HG03469 (cell line): Measurements from ENCODE around the gene NLRP14.
A peak's percentile ranks its signal among the peaks of the same experiment; 100 is the strongest.

Experiments
- ATAC-seq: cut with Tn5 transposase; IDR thresholded peaks from one replicate; pipeline ENCODE4 v1.9.1; 2021; ENCODE audit warnings: mild to moderate bottlenecking, moderate library complexity, moderate number of reproducible peaks; ENCODE audit not compliant: unreplicated experiment

Gene NLRP14

DNA sequence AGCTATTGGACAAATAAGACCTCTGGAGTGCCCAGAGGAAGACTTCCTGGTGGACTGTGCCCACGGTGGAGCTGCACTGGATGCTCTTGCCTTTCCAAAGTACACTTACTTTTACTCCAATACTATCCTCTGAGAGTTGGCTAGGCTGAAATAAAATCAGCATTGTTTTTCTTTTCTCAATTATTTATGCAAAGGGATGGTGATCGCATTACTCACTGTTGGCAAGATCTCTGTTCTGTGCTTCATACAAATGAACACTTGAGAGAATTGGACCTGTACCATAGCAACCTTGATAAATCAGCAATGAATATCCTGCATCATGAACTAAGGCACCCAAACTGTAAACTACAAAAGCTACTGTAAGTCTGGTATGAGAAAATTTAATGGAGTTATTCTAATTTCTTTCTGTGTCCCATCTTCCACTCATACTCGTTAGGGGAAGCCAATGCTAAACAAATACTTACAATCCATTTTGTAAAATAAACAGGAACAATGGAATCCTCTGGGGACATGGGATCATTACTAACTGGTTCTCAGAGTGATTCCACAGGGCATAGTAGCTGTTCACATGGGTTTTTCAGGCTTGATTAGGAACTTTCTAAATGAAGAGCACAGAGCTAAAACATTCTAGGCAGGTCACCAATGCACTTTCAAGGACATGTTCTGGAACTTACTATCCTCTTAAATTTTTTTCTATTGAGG, 26.3 kb downstream of the NLRP14 start:
- ATAC-seq = no peak

DNA sequence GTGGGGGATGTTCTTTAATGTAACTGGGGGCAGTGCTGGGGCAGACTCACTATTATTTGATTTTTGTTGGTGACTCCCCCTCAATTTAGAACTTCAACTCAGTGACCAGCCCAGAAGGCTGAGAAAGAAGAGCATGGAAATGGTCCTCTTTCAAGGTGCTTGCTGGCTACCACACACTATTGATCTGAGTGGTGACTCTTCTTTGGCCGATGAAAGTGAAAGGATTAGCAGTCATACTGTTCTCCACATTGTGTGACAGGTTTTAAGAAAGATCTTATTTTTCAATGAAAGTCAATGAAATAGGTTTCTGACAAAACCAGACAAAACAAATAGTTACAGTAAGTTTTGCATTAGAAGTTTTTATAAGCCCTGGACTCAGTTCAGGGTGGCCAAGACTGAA, 29.9 kb downstream of the NLRP14 start:
- no peak for ATAC-seq

DNA sequence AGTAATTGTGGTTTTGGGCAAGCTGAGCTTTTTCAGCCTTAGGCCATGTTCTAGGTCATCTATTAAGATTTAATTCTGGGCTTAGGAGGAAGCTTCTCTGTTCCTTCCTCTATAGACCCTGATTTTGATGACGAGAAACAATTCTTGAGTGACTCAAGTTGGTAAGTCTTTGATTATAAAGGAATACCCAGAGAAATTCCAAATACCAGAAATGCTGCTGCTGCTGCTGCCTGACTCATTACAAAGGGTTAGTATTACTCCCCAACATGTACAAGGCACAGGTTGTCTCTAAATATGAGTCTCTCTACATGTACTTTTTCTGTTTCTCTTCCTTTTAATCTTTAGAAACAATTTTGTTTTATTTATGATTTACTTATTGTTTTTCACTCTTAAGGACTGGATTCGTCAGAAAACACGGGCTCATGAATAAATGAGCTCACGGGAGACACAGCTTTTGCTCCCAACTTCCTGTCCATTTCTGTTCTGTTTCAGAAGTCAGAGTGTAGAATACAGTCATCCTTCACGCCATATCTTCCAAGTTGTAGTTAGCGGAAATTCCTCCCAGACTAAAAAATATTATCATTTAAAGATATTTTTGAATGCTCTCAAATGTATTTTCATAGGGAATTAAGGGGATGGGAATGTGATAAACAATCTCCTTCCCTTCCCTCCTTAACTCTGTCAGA, 36.7 kb downstream of the NLRP14 start:
- ATAC-seq = no peak

DNA sequence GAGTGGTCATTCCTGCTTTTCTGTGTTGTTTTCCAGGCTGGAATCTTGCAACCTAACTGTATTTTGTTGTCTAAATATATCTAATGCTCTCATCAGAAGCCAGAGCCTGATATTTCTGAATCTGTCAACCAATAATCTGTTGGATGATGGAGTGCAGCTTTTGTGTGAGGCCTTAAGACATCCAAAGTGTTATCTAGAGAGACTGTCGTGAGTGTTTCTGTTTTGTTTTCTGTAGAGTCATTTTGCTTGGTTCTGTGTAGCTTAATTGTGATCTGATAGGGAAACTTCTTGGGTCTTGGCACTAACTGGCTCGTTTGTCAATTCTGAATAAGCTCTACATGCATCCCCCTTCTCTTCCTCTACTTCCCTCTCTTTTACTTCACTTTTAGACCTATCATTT, 37.4 kb downstream of the NLRP14 start:
- no peak for ATAC-seq

DNA sequence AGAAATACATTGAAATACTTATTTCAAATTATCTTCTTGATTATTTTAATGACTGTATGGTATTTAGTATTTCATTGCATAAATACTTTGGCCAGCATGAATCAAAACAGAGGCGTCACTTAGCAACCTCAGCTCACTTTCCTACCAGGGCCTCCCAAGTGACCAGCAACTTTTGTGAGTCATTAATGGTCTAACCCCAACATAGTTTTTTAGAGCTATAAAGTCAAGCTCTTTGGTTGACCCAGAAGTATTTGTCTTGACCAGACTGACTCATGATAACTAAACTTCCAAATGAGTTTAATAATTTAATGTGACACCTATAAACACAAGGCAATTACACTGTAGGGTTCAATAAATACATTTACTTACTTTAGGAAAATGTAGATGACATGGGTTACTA, 40.6 kb downstream of the NLRP14 start:
- no peak for ATAC-seq

DNA sequence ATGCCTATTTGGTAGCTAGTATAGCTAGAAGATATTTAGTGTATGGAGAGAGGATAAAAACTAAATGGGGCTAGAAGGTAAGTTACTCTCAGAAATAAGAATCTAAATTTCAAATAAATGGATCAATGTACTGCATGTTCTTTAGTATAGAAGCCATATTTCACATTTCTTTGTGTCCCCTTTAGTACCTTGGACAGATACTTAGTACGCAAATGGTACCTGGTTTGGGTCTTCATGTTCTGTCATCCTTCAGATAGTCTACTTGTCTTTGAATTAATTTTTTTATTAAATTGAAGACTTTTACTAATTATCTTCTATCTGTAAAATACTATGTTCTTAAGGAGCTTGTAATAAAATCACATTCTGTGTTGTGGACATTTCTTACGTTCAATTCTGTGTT, 42.3 kb downstream of the NLRP14 start:
- ATAC-seq = no peak

DNA sequence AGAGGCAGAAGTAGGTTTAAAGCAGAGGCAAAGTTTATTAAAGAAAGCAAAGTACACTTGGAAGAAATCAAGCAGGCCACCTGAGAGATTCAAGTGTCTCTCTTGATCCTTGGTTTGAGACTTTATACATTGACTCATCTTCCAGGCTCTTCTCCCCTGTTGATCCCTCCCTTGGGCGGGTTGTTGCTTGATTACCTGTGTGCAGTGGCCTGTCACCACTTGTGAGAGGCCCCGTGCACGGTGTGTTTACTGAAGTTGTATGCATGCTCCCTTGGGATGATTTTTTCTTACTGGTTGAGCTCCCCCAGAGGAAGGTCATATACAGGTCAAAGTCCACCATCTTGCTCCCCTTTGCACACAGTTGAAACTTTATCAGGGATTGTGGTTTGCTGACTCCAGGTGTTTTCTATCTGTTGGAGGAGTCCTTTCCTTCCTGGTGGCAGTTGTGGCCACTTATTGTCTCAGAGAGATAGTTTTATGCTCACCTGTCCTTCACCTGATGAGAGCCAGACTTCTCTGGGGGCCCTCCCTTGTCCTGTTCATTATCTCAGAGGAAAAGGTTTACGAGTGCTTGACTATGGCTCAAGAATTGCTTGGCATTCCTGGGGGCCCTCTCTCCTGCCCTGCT, 52.2 kb downstream of the NLRP14 start:
- ATAC-seq = no peak

DNA sequence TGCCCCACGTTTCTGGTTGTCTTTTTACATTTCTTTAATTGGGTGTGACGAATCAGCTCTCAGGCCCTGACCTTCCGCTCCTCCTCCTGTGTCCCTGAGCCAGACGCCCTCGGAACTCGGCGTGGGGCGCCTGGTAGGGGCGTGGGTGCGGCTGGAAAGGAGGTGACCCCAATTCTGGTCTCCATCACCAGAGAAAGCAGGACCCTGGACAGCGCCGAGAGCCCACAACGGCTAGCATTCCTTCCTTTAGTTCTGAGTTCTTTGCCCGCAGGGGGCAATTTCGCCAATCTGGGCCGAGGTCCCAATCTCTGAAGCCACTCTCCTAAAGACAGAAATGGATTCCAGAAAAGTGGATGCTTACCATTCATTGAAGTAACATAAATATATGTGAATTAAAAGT, 56.8 kb downstream of the NLRP14 start:
- no peak for ATAC-seq

DNA sequence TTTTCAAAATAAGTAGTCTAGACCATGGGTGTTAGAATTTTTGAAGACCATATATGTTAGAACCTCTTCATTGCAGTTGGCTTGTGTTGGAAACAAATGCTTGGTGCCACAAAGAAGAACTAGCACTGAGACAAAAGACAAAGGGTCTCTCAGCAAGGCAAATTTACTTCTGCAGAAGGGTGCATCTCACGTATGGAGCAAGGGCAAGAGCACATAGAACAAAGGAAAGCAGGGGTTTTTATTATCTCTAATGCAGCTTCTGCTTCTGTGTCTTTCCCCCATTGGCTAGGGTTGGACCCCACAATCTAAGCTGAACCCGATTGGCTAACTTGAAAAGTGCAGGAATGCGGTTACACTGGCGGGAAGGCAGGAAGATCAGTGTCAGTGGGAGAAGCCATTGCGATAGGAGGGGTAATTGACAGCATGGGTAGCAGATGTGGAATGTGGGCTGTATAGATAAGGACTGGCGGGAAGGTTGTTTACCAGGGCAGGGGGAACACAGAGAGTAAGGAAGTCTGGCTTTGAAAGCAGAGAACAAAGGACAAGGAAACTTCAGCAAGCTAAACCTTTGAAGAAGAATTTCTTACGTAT, 59.4 kb downstream of the NLRP14 start:
- ATAC-seq = no peak

DNA sequence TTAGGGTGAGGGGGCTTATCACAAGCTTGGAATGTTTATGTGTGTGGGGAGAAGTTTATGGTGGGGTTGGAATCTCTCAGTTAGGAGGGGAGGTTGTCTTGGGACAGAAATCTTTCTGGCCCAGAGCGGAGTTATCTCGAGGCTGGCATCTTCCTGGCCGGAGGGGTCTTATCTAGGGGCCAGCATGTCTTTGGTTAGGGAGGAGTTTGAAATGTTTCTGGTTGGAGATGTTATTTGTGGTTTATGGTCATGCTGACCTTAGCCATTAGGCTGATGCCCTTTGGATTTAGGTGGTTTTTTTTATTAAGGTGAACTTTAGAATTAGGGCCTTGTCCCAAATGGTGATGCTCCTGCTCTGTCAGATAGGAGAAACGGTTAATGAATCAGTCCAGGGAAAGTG, 60.6 kb downstream of the NLRP14 start:
- no peak for ATAC-seq

DNA sequence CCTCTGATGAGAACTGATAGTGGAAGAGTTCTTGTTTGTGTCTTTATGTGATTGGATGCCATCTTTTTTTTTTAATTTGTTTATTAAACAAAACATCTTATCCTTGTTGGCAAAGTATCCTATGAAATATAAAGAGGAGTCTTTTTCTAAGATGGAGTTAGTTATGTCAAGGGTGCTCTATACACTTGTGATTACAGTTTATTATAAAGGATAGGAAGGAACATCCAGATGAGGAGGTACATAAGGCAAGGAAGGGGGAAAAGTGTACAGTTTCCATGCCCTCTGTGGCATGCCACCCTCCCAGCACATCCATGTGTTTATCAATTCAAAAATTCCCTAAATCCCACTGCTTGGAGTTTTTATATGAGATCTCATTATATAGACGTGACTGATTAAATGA, 61.2 kb downstream of the NLRP14 start:
- ATAC-seq = no peak

DNA sequence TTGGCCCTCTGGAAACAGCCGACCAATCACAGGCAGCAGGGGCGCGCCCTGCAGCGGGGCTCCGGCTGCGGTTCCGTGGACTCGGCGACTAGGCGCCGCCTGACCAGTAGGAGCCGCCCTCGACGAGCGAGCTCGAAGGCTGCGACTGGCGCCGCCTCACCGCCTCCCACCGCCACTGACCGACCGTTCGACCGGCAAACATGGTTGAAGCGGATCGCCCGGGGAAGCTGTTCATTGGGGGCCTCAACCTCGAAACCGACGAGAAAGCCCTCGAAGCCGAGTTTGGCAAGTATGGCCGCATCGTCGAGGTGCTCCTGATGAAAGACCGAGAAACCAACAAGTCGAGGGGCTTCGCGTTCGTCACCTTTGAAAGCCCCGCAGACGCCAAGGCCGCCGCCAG, 68.6 kb downstream of the NLRP14 start, which contains the start of gene RBMXL2:
Gene RBMXL2, plus strand, starts transcription at position 78 of the 400 bp plus-strand sequence. Its CDS starts 123 bp downstream, at position 201.
- no peak for ATAC-seq

DNA sequence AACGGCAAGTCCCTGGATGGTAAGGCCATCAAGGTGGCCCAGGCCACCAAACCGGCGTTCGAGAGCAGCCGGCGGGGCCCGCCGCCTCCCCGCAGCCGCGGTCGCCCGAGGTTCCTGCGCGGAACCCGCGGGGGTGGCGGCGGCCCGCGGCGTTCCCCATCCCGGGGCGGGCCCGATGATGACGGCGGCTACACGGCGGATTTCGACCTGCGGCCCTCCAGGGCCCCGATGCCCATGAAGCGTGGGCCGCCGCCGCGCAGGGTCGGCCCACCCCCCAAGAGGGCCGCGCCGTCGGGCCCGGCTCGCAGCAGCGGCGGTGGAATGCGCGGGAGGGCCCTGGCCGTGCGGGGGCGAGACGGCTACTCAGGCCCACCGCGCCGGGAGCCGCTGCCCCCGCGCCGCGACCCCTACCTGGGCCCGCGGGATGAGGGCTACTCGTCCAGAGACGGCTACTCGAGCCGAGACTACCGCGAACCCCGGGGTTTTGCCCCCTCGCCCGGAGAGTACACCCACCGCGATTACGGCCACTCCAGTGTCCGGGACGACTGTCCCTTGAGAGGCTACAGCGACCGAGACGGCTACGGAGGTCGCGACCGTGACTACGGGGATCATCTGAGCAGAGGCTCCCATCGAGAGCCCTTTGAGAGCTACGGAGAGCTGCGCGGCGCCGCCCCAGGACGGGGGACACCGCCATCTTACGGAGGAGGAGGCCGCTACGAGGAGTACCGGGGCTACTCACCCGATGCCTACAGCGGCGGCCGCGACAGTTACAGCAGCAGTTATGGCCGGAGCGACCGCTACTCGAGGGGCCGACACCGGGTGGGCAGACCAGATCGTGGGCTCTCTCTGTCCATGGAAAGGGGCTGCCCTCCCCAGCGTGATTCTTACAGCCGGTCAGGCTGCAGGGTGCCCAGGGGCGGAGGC, 69.3 kb downstream of the NLRP14 start:
- no peak for ATAC-seq

DNA sequence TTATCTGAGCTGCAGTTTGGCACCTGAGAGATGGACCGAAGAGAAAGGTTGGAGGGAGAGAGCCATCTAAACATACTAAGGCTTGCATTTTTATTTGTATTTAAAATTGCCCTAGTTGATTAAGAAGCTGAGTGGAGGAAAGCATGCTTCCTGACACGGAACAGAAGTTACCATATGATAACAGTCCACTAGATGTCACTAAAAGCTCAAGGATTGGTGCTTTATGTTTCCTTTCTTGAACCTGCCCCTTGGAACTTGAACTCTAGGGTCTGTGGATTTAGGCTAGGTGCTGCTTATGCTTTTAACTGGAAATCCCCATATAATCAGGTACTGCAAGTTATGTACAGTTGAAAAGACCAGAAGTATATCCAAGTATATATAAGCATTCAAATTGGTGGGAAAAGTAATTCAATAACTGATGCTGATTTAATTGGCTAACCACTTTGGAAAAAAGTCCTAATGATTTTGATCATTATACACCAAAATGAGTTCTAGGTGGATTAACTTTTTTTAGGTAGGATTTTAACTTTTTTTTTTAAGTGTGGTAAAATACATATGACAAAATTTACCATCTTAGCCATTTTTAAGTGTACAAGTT, 78.1 kb downstream of the NLRP14 start:
- ATAC-seq = peak; percentile 85

DNA sequence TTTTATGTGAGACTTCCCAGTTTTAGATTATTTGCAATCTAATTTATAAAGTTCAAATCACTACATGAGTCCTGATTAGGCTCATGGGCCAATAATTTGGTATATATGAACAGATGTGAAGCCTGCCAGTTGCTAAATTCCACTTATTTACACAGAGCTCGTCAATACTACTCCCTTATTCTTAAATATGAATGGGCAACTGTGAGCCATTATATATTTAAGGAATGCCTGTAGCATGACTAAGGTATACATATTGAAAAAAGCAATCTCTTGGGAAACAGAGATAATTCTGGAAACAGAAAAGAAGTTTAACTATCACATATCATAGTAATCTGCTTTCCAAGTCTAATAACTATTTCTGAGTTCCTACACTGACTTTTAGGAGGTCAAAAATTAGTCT, 95.5 kb downstream of the NLRP14 start:
- no peak for ATAC-seq

DNA sequence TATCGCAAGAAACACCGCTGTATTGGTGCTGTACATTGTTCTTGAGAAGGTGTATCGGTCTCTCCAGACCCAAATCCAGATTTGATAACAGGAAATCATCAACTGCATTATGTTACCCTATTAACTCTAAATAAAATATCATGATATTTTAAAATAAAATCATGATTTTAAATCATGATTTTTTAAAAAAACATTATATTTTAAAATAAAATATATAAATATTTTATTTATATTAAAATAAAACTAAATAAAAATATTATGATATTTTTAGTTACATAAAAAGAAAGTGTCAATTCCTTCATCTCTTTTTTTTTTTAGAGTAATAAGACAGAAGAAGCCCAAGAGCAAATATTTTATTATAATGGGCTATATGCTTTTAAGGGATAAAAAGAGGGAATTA, 96.1 kb downstream of the NLRP14 start:
- ATAC-seq = no peak
